Measurements from ENCODE around the gene BRD1.
A peak's percentile ranks its signal among the peaks of the same experiment; 100 is the strongest.

BRD1 gene

GRCh38 chr22:49827853-49828598 is at the start of gene BRD1:
TSS of gene BRD1 (minus strand) at chr22:49827873. CDS start at chr22:49824317, 3,556 bp downstream.
- peak; percentile 31 for DNase-seq

DNA sequence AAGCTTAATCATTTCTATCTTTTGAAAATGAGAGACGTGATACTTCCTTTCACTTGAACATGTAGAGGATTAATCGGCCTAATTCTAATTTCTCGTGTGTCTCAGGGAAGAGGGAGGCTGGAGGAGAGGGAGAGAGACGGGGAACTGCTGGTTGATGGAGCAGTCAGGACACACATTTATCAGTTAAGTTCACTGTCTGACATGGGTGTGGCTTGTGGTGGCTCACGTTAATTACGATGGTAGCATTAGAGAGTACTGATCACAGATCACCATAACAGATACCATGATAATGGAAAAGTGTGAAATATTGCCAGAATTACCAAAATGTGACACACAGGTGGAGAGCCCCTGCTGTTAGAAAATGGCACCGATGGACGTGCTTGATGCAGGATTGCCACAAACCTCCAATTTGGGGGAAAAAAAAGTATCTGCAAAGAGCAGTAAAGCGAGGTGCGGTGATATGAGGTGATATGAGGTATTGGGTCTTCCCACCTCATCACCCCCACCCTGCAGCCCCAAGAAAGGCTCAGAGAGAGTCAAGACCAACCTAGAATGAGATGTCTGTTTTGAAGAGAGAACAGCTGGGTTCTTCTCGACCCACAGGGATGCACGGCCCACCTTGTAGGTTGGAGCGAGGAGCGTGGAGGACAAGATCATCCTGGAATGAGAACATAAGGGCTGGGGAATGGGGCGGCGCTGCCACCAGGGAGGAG is 45.7 kb upstream of the BRD1 start:
- DNase-seq, result no peak

- no peak for DNase-seq
Measured at GRCh38 chr22:49872347-49872746, 44.7 kb upstream of the BRD1 start.

DNA sequence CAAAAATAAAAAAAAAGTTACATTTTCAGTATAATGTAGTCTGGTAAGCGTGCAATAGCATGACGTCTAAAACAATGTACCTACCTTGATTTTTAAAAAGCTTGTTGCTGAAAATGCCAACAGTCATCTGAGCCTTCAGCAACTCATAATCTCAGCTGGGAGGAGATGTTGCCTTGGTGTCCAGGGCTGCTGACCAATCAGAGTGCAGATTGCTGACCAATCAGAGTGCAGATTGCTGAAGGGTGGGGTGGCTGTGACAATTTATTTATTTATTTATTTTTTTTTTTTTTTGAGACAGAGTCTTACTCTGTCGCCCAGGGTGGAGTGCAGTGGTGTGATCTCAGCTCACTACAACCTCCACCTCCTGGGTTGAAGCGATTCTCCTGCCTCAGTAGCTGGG is 43.8 kb upstream of the BRD1 start:
- DNase-seq, result no peak

DNA sequence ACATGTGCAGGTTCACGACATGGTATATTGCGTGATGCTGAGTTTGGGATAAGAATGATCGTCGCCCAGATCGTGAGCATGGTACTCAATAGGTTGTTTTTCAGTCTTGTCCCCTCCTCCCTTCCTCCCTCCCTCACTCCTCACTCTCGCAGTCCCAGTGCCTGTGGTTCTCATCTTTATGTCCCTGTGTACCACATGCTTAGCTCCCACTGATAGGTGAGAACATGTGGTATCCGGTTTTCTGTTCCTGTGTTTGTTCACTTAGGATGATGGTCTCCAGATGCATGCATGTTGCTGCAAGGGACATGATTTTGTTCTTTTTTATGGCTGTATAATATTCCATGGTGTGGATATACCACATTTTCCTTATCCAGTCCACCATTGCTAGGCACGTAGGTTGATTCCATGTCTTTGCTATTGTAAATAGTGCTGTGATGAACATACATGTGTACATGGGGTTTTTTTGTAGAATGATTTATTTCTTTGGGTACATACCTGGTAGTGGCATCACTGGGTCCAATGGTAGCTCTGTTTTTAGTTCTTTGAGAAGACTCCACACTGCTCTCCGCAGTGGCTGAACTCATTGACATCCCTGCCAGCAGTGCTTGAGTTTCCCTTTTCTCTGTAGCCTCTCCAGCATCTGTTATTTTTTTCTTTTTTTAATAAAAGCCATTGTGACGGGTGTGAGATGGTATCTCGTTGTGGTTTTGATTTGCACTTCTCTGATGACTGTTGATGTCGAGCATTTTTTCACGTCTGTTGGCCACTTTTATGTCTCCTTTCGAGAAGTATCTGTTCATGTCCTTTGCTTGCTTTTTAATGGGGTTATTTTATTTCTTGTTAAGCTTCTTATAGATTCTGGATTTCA is 42.4 kb upstream of the BRD1 start:
- no peak for DNase-seq

DNA sequence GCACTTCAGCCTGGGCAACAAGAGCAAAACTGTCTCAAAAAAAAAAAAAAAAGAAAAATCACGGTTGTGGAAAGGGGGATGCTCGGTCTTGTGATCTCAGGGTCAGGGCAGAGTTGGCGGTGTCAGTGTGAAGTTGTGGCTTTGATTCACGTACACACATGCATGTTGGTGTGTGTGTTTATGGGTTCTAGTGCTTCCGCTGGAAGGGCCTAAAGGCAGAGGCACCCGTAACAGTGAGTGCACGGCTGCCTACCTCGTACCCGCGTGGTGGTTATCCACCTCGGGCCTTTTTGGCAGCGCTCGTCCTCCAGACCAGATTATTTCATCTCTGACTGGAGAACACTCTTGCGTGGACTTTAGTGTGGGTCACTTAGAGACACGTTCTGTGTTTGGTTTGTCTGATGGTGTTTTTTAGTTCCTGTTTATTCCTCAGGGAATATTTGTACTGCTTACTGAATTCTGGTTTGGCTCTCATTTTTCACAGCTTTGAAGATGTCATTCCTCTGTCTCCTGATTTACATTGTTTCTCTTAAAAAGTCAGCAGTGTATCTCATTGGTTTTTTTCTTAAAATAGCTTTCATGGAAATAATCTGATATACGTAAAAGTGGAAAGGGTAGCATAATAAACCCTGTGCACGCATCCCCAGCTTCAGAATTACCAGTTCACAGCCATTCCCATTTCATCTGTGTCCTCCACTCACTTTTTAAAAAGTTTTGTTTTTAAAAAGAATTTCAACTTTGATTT is 41.6 kb upstream of the BRD1 start:
- no peak for DNase-seq

GRCh38 chr22:49867303-49868265 is 39.9 kb upstream of the BRD1 start:
- no peak for DNase-seq

GRCh38 chr22:49866646-49867045 is 39.0 kb upstream of the BRD1 start:
- no peak for DNase-seq

DNA sequence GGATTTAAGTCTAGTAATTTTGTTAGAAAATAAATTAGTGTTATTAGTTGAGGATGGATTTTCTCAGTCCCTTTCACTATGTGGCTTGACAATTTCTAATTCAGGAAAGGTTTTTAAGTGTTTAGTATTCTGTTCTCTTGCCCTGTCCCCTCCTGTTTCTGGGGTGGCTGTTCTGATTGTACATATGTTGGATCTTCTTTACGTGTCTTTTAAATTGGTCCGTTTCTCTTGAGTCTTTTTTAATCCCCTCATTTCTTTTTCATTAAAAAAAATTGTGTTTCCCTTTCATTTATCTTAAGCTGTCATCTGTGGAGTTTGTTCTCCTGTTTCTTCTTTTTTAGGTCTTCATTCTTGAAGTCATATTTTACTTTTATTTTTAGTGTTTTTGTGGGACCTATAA is 38.5 kb upstream of the BRD1 start:
- no peak for DNase-seq

- no peak for DNase-seq
Measured at GRCh38 chr22:49865156-49865555, 37.5 kb upstream of the BRD1 start.

GRCh38 chr22:49863931-49864330 is 36.3 kb upstream of the BRD1 start:
- no peak for DNase-seq

- DNase-seq, result no peak
Measured at GRCh38 chr22:49862496-49862776, 34.8 kb upstream of the BRD1 start.

DNA sequence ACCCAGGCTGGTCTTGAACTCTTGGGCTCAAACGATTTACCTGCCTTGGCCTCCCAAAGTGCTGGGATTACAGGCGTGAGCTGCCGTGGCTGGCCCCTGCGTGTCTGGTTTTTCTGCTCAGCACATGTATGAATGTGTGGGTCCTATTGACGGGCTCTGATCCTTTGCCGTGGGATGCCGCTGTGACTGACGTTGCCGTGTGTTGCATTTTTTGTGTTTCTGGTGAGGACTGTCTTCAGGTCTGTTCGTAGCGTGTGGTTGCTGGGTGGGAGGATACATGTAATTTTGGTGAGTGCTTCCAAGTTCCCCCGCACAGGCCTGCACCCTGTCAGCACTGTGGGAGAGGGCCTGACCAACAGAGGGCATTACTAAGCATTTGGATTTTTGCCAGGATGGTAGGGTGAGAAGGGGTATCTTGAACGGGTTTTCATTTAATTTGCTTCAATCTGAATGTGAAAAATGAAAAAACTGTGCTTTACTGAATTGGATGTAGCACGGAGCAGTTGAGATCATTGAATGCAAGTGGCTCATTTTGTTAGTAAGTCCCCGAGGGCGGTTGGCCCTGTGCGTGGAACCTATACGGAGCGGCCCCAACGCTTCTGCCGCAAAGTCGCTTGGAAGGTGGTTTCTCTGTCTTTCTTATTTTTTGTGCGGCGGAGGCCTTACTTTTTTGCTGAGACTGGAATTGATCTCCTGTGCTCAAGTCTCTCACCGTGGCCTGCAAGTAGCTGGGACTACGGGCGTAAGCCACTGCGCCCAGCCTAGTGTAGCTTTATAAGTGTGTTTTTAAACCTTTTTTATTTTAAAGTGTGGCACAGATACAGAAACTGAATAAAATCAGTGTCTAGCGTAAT is 34.2 kb upstream of the BRD1 start:
- no peak for DNase-seq

GRCh38 chr22:49858827-49859226 is 31.2 kb upstream of the BRD1 start:
- DNase-seq, result no peak

DNA sequence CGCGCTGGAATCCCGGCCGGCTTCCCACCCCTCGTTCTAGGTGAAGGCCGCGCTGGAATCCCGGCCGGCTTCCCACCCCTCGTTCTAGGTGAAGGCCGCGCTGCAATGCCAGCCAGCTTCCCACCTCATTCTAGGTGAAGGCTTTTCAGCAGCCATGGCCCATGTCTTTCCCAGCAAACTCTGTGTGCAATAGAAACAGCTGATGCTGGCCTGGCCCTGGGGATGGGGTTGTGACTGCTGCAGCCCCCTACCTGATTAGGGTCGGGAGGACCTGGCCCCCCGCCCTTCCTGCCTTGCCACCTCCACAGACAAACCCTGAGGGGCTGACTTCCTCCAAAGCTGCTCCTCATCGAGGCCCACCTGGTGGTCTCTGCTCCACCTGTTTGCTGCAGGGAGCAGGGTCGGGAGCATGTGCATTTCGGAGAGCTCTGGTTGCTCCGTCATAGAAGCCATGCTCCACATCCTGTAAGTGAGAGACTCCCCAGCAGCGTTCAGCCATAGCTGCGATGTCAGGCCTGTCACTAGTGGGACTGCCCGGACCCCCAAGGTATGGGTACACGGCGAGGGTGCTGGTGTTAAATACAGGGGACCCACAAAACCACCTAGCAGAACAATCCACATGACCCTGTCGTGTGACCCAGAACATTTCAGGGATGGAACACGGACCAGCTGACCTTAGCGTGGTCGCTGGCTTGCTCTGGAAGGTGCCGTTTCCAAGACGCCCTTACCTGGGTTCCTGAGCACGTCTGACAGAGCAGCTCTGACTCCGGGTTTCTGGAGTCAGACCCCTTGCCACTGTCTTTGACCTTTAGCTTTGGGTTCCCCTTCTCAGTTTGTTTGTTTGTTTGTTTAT is 29.3 kb upstream of the BRD1 start:
- no peak for DNase-seq

DNA sequence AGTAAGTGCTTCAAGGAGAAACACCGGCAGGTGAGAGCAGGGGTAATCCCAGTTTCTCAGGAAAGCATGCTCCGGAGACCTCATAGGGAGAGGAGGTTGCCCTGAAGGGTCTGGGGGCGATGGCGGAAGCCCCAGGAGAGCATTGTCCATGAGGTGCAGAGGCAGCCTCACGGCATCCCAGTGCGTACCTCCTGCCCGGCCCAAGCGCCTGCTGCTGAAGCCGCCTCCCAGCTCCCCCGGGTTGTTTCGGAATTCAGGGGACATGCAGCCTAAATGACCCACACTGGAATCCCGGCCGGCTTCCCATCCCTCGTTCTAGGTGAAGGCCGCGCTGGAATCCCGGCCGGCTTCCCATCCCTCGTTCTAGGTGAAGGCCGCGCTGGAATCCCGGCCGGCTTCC is 28.7 kb upstream of the BRD1 start:
- no peak for DNase-seq

DNA sequence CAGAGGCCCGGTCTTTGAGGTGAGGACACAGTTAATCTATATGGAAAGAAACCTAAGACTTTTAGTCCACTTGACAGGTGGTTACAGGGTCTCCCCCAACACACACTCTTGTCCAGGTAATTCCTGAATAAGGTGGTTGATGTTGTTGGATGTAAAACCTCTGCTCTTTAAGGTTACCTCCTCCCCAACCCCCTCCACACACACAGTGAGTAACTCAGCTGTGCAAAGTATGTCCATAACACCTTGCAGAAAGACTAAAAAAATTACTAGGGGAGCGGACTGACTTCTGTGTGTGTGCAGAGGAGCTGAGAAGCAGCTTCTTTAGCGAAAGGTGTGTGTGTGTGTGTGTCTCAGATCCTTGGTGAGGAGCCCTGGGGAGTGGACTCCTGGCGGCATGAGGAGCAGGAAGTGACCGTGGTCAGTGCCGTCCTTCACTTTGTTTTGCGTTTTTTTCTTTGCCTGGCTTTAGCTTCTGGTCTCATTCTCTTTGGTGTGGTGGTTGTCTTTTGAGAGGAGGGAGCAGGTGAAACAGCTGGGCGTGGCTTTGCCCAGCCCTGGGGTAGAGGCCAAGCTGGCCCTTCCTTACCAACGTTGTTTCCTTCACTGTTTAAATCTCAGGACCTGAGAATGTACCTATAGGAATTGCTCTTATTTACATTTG is 27.7 kb upstream of the BRD1 start:
- no peak for DNase-seq

GRCh38 chr22:49853981-49854831 is 26.5 kb upstream of the BRD1 start:
- DNase-seq, result no peak

All from DMS153 (cell line).